Kidney (tissue), 14 donors: ENCODE results near the gene DOCK10. TPM values are rescaled to one million over a fixed set of nuclear protein-coding genes. Genes with fewer than 3 reads are reported as not detected.

Experiments used
- DNase-seq, 5 donors: peaks; one replicate each; pipeline ENCODE4 v3.0.0-alpha.2; 2013 to 2020
- FAIRE-seq: peaks from 2 replicates; lab custom pipeline; 2012; peaks lifted over from hg19 to GRCh38; lab: Jason Lieb, UNC
- H3K27ac ChIP-seq, 2 donors: one replicate each; pipeline ENCODE4 v1.7.0; 2013; ENCODE audit warnings: low read depth in 2 of 2, low read length in 2 of 2, inconsistent platforms in 1 of 2
- H3K27me3 ChIP-seq: one replicate; pipeline ENCODE4 v1.7.1; 2013; ENCODE audit warnings: low read length, inconsistent platforms; ENCODE audit not compliant: control insufficient read depth, insufficient read depth
- H3K36me3 ChIP-seq, 3 donors: one replicate each; pipeline versions ENCODE4 v1.7.0 to v1.7.1; 2013; ENCODE audit warnings: low read length in 3 of 3, control low read depth in 1 of 3, inconsistent platforms in 1 of 3; ENCODE audit not compliant: insufficient read depth in 3 of 3, control insufficient read depth in 2 of 3
- H3K4me1 ChIP-seq, 3 donors: one replicate each; pipeline versions ENCODE4 v1.7.0 to v1.7.1; 2013; ENCODE audit warnings: low read length in 3 of 3, inconsistent platforms in 1 of 3, low read depth in 1 of 3; ENCODE audit not compliant: control insufficient read depth in 2 of 3, insufficient read depth in 2 of 3
- H3K4me3 ChIP-seq, 3 donors: one replicate each; pipeline versions ENCODE4 v1.7.0 to v1.8.1; 2013; ENCODE audit warnings: low read length in 3 of 3, control low read depth in 1 of 3, inconsistent platforms in 1 of 3
- H3K9ac ChIP-seq, 3 donors: one replicate each; pipeline versions ENCODE4 v1.7.0 to v1.7.1; 2013; ENCODE audit warnings: low read length in 3 of 3, control low read depth in 1 of 3, inconsistent platforms in 1 of 3
- H3K9me3 ChIP-seq, 3 donors: one replicate each; pipeline versions ENCODE4 v1.7.0 to v1.7.1; 2013; ENCODE audit warnings: low read length in 3 of 3, control low read depth in 1 of 3, inconsistent platforms in 1 of 3; ENCODE audit not compliant: control insufficient read depth in 2 of 3, insufficient read depth in 1 of 3
- intact Hi-C: fragments of 100-400 bp; cut with DNase I; formaldehyde crosslinking; loops from one replicate; pipeline ENCODE4 v1.11.1; 2022
- polyA plus RNA-seq: library from polyadenylated mRNA; stranded (reverse); fragments of 350-450 nt; fragmentation: Illumina TruSeq; extraction: RNeasy Lipid Tissue Mini Kit (QIAGEN cat#74804); gene quantifications from one replicate; pipeline ENCODE4 v1.2.3, GENCODE V29; 2014; ENCODE audit warnings: low read depth, low replicate concordance; ENCODE audit not compliant: insufficient read depth
- total RNA-seq: library from RNA; stranded (reverse); fragmentation: NEBNext Ultra II Directional; extraction: Animal tissue kit (Norgen Biotek cat#: 25700); gene quantifications from one replicate; pipeline ENCODE4 v1.2.1, GENCODE V29; 2021
- TF ChIP-seq, protein P1 (sequence below): IDR thresholded peaks from 3 replicates; pipeline ENCODE4 v1.5.1; 2012; ENCODE audit warnings: mild to moderate bottlenecking, moderate library complexity, borderline replicate concordance; ENCODE audit not compliant: insufficient read depth; ENCODE audit errors: extremely low read depth
- donor health status: control.
- donor health status: control.
- donor health status: control.
- donor health status: control.
- donor health status: control.
- donor health status: DM: yes; HTN: yes; CAD: no.
- donor health status: Normal renal cell carcinoma (clear cell type).

The DOCK10 gene
- total and polyA plus RNA-seq, 2 donors from 2014 or later, result 2.1 to 33.8 TPM

- Histone ChIP-seq H3K4me1 (peaks cover 0 to 3% (median 0%) of the 10 kb centered on the region in 3 donors), H3K27me3 (no peaks in the 10 kb centered on the region), H3K27ac (peak overlapping the region in 1 of 2 donors; percentile 2), H3K9me3 (no peaks in the 10 kb centered on the region), H3K4me3 (no peak overlapping the region), H3K36me3 (no peaks in the 10 kb centered on the region), H3K9ac (no peak overlapping the region)
- peak in 3 of 5 donors; percentile 44 to 86 (median 67) for DNase-seq
- intact Hi-C loops, result no loop called here
- FAIRE-seq, result no peak
- TF ChIP-seq, protein P1, sequence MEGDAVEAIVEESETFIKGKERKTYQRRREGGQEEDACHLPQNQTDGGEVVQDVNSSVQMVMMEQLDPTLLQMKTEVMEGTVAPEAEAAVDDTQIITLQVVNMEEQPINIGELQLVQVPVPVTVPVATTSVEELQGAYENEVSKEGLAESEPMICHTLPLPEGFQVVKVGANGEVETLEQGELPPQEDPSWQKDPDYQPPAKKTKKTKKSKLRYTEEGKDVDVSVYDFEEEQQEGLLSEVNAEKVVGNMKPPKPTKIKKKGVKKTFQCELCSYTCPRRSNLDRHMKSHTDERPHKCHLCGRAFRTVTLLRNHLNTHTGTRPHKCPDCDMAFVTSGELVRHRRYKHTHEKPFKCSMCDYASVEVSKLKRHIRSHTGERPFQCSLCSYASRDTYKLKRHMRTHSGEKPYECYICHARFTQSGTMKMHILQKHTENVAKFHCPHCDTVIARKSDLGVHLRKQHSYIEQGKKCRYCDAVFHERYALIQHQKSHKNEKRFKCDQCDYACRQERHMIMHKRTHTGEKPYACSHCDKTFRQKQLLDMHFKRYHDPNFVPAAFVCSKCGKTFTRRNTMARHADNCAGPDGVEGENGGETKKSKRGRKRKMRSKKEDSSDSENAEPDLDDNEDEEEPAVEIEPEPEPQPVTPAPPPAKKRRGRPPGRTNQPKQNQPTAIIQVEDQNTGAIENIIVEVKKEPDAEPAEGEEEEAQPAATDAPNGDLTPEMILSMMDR, result peak; percentile 81
Measured at GRCh38 chr2:225002039-225002655, 40.1 kb downstream of the DOCK10 start.

- TF ChIP-seq, protein P1, result no peak
- Histone ChIP-seq H3K9ac (no peak overlapping the region), H3K27me3 (no peaks in the 10 kb centered on the region), H3K4me1 (peaks cover 0 to 3% (median 0%) of the 10 kb centered on the region in 3 donors), H3K27ac (no peak overlapping the region), H3K9me3 (no peaks in the 10 kb centered on the region), H3K36me3 (no peaks in the 10 kb centered on the region), H3K4me3 (no peak overlapping the region)
- DNase-seq (no peak), FAIRE-seq (no peak)
- intact Hi-C loops, result no loop called here
Measured at GRCh38 chr2:224999754-225000153, 42.5 kb downstream of the DOCK10 start.

GRCh38 chr2:224999321-224999720 is 42.9 kb downstream of the DOCK10 start:
- Histone ChIP-seq H3K36me3 (no peaks in the 10 kb centered on the region), H3K27me3 (no peaks in the 10 kb centered on the region), H3K4me1 (peaks cover 0 to 3% (median 0%) of the 10 kb centered on the region in 3 donors), H3K4me3 (no peak overlapping the region), H3K9me3 (no peaks in the 10 kb centered on the region), H3K27ac (no peak overlapping the region), H3K9ac (no peak overlapping the region)
- TF ChIP-seq, protein P1, result no peak
- intact Hi-C loops, result no loop called here
- DNase-seq (no peak), FAIRE-seq (no peak)
